HepG2 (cell line): ENCODE data around the gene SPIB. TPM values are rescaled to one million over a fixed set of nuclear protein-coding genes. Genes with fewer than 3 reads are reported as not detected.

ENCODE experiments used
- DMAP1 ChIP-seq: IDR thresholded peaks from 2 replicates; pipeline ENCODE4 v1.6.1; 2016
- ELF1 ChIP-seq: sonication (generic); formaldehyde crosslinking; IDR thresholded peaks from 2 replicates; pipeline ENCODE4 v1.4.0; 2020; ENCODE audit warnings: missing genetic modification reagents
- GFI1 ChIP-seq: sonication (generic); formaldehyde crosslinking; IDR thresholded peaks from 2 replicates; pipeline ENCODE4 v1.5.0; 2020; ENCODE audit warnings: missing genetic modification reagents, mild to moderate bottlenecking, borderline replicate concordance
- JUNB ChIP-seq: sonication (generic); formaldehyde crosslinking; IDR thresholded peaks from 2 replicates; pipeline ENCODE4 v1.8.0; 2022; ENCODE audit warnings: missing genetic modification reagents, mild to moderate bottlenecking, borderline replicate concordance
- MAFF ChIP-seq: IDR thresholded peaks from 2 replicates; pipeline ENCODE4 v1.6.1; 2011; ENCODE audit warnings: low read depth, low read length, improper control_type of control experiment
- NAIF1 ChIP-seq: sonication (generic); formaldehyde crosslinking; IDR thresholded peaks from 2 replicates; pipeline ENCODE4 v1.5.0; 2020; ENCODE audit warnings: mild to moderate bottlenecking, missing genetic modification reagents, borderline replicate concordance
- NR2F2 ChIP-seq: IDR thresholded peaks from 2 replicates; pipeline ENCODE4 v1.6.1; 2012; ENCODE audit warnings: low read depth, inconsistent platforms, borderline replicate concordance
- RXRA ChIP-seq: sonication (generic); formaldehyde crosslinking; IDR thresholded peaks from 2 replicates; pipeline ENCODE4 v1.5.1; 2020; ENCODE audit warnings: missing genetic modification reagents
- SRSF4 ChIP-seq: fragments of 200-400 bp; formaldehyde crosslinking; IDR thresholded peaks from one replicate; pipeline ENCODE4 v1.6.1; 2018; ENCODE audit warnings: mild to moderate bottlenecking, low read depth, low read length, moderate library complexity; ENCODE audit not compliant: poor library complexity, severe bottlenecking
- TOE1 ChIP-seq: sonication (generic); formaldehyde crosslinking; IDR thresholded peaks from 2 replicates; pipeline ENCODE4 v1.4.0; 2020; ENCODE audit warnings: mild to moderate bottlenecking, missing genetic modification reagents
- ZKSCAN1 ChIP-seq: fragments of 150-350 bp; IDR thresholded peaks from 2 replicates; pipeline ENCODE4 v1.6.1; 2014; ENCODE audit warnings: low read length
- ZKSCAN5 ChIP-seq: sonication (generic); formaldehyde crosslinking; IDR thresholded peaks from 2 replicates; pipeline ENCODE4 v1.5.1; 2020; ENCODE audit warnings: mild to moderate bottlenecking, missing genetic modification reagents
- ZNF124 ChIP-seq: sonication (generic); formaldehyde crosslinking; IDR thresholded peaks from 2 replicates; pipeline ENCODE4 v1.4.0; 2020; ENCODE audit warnings: missing genetic modification reagents
- ZNF446 ChIP-seq: sonication (generic); formaldehyde crosslinking; IDR thresholded peaks from 2 replicates; pipeline ENCODE4 v1.5.0; 2020; ENCODE audit warnings: mild to moderate bottlenecking, missing genetic modification reagents
- ZNF547 ChIP-seq: sonication (generic); formaldehyde crosslinking; IDR thresholded peaks from 2 replicates; pipeline ENCODE4 v1.5.1; 2020; ENCODE audit warnings: mild to moderate bottlenecking, missing genetic modification reagents
- ZNF737 ChIP-seq: sonication (generic); formaldehyde crosslinking; IDR thresholded peaks from 2 replicates; pipeline ENCODE4 v1.5.0; 2020; ENCODE audit warnings: missing genetic modification reagents, mild to moderate bottlenecking, borderline replicate concordance
- polyA plus RNA-seq, 8 experiments: library from polyadenylated mRNA; depleted of rRNA in 3 of 8; stranded (reverse) in 7 of 8; unstranded in 1 of 8; fragments of >200 nt; fragmentation: Illumina TruSeq in 4 of 8; extraction: Trizol in 4 of 8; gene quantifications; 2 replicates each; pipeline versions ENCODE4 v1.2.1 to v1.2.3, GENCODE V29; 2011 to 2016; ENCODE audit warnings: low read depth in 4 of 8, missing spikeins in 1 of 8, mixed read lengths in 1 of 8; ENCODE audit not compliant: insufficient read depth in 1 of 8
- total RNA-seq, 5 experiments: library from RNA; depleted of rRNA; stranded (reverse); fragments of >200 nt; fragmentation: Illumina TruSeq; extraction: Trizol; gene quantifications; 2 replicates each; pipeline ENCODE4 v1.2.3, GENCODE V29; 2016; ENCODE audit warnings: low read depth in 1 of 5
- TF ChIP-seq, protein P1 (sequence below): sonication (generic); formaldehyde crosslinking; IDR thresholded peaks from 2 replicates; pipeline ENCODE4 v1.4.0; 2020; ENCODE audit warnings: mild to moderate bottlenecking, missing genetic modification reagents
- TF ChIP-seq, protein P2 (sequence below): sonication (generic); formaldehyde crosslinking; IDR thresholded peaks from 2 replicates; pipeline ENCODE4 v1.4.0; 2020; ENCODE audit warnings: mild to moderate bottlenecking, missing genetic modification reagents

SPIB gene
- total and polyA plus RNA-seq, 2 of the 13 experiments (the other 11 are each of a cell fraction or from before 2014, with no cell fraction given): 0.04 TPM; not detected in 1

DNA sequence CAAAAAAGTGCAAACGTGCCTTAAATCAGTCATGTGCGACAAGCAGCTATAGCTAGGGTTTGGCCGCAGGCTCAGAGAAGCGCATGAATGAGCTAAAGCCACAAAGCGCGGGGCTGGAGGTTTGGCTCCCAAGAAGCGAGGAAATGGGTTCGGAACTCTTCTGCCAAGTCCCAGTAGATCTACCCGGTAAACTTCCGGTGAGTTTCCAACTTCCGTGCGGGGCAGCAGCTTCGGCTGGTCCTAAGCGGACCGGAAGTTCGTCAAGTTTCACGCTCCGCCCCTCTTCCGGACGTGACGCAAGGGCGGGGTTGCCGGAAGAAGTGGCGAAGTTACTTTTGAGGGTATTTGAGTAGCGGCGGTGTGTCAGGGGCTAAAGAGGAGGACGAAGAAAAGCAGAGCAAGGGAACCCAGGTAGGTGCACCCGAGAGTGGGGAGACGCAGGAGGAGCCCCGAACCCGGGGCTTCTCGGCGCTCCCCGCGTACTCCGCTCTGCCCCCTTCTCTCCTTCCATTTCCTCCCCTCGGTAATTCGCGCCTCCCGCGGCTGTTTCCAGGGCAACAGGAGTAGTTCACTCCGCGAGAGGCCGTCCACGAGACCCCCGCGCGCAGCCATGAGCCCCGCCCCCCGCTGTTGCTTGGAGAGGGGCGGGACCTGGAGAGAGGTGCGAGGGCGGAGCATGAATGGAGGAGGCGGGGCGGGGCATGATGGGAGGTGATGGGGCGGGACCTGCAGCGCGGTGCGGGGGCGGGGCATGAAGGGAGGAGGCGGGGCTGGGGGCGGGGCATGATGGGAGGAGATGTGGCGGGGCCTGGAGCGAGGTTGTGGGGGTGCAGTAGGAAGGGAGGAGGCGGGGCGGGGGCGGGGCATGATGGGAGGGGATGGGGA lies 42.3 kb upstream of the SPIB start, which contains the start of gene NR1H2 (continued):
- TF ChIP-seq, protein P1, sequence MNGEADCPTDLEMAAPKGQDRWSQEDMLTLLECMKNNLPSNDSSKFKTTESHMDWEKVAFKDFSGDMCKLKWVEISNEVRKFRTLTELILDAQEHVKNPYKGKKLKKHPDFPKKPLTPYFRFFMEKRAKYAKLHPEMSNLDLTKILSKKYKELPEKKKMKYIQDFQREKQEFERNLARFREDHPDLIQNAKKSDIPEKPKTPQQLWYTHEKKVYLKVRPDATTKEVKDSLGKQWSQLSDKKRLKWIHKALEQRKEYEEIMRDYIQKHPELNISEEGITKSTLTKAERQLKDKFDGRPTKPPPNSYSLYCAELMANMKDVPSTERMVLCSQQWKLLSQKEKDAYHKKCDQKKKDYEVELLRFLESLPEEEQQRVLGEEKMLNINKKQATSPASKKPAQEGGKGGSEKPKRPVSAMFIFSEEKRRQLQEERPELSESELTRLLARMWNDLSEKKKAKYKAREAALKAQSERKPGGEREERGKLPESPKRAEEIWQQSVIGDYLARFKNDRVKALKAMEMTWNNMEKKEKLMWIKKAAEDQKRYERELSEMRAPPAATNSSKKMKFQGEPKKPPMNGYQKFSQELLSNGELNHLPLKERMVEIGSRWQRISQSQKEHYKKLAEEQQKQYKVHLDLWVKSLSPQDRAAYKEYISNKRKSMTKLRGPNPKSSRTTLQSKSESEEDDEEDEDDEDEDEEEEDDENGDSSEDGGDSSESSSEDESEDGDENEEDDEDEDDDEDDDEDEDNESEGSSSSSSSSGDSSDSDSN (CRISPR knock-in tag): no peak
- TF ChIP-seq SRSF4 (no peak), ZNF547 (peak; percentile 64), NAIF1 (CRISPR knock-in tag) (peak; percentile 45; the same call in 1 of the 2 replicates), ZKSCAN5 (CRISPR knock-in tag) (no peak), ZNF124 (CRISPR knock-in tag) (peak; percentile 73; the same call in 1 of the 2 replicates), ZKSCAN1 (no peak), NR2F2 (no peak), RXRA (CRISPR knock-in tag) (peak; percentile 70), TOE1 (0 out of 2 replicates have a peak, but pooled peaks have one; percentile 85), ZNF446 (CRISPR knock-in tag) (no peak; the same call in 1 of the 2 replicates), DMAP1 (CRISPR knock-in tag) (peak; percentile 88), ELF1 (CRISPR knock-in tag) (peak; percentile 98), ZNF737 (no peak), MAFF (no peak), GFI1 (0 out of 2 replicates have a peak, but pooled peaks have one; percentile 25), JUNB (no peak)
- TF ChIP-seq, protein P2, sequence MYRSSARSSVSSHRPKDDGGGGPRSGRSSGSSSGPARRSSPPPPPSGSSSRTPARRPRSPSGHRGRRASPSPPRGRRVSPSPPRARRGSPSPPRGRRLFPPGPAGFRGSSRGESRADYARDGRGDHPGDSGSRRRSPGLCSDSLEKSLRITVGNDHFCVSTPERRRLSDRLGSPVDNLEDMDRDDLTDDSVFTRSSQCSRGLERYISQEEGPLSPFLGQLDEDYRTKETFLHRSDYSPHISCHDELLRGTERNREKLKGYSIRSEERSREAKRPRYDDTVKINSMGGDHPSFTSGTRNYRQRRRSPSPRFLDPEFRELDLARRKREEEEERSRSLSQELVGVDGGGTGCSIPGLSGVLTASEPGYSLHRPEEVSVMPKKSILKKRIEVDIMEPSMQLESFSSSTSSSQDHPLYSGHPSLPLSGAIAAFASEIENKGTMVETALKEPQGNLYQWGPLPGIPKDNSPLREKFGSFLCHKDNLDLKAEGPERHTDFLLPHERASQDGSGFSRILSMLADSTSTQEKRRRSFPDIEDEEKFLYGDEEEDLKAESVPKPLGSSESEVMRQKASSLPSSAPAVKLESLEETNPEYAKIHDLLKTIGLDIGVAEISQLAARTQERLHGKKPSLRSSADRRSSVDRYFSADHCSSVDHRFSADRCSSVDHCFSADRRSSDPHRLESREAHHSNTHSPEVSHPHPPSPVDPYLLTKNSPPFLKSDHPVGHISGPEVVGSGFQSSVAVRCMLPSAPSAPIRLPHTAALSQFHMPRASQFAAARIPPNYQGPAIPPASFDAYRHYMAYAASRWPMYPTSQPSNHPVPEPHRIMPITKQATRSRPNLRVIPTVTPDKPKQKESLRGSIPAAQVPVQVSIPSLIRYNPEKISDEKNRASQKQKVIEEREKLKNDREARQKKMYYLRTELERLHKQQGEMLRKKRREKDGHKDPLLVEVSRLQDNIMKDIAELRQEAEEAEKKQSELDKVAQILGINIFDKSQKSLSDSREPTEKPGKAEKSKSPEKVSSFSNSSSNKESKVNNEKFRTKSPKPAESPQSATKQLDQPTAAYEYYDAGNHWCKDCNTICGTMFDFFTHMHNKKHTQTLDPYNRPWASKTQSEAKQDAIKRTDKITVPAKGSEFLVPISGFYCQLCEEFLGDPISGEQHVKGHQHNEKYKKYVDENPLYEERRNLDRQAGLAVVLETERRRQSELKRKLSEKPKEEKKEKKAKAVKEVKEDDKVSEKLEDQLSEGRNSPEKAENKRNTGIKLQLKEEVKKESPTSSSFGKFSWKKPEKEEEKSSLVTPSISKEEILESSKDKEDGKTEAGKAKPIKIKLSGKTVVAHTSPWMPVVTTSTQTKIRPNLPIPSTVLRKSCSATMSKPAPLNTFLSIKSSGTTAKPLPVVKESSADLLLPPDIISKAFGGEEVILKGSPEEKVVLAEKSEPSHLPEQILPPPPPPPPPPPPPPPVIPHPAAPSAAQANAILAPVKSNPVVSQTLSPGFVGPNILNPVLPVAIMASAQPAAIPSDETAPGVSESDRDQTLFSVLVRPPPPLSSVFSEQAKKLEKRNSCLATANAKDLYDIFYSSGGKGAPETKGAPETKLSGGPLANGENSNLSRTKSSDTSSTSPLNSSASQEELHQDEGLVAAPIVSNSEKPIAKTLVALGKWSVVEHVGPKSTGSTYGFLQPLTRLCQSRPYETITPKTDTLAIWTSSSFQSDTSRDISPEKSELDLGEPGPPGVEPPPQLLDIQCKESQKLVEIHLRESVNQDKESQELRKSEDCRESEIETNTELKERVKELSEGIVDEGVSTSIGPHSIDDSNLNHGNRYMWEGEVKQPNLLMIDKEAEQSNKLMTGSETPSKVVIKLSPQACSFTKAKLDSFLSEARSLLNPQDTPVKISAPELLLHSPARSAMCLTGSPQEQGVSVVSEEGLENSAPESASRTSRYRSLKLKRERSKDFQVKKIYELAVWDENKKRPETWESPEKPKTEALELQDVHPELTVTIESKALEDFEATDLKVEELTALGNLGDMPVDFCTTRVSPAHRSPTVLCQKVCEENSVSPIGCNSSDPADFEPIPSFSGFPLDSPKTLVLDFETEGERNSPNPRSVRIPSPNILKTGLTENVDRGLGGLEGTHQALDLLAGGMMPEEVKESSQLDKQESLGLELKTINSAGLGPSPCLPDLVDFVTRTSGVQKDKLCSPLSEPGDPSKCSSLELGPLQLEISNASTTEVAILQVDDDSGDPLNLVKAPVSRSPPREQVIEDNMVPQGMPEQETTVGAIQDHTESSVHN (CRISPR knock-in tag): 0 out of 2 replicates have a peak, but pooled peaks have one; percentile 78
